Hindlimb muscle (tissue), 1 donor: ENCODE measurements around the gene LCA5L. TPM values are rescaled to one million over a fixed set of nuclear protein-coding genes. Genes with fewer than 3 reads are reported as not detected.

Source experiments
- DNase-seq: peaks from one replicate; pipeline ENCODE4 v3.0.0-alpha.2; 2013
- polyA plus RNA-seq: library from polyadenylated mRNA; unstranded; fragments of 120-200 nt; gene quantifications from one replicate; pipeline ENCODE4 v1.2.1, GENCODE V29; 2013; ENCODE audit not compliant: insufficient read length

The LCA5L gene
- 1.8 TPM for polyA plus RNA-seq

- peak; percentile 95 for DNase-seq
Measured at GRCh38 chr21:39445321-39446269, at the start of gene LCA5L. TSS of gene LCA5L (minus strand) at chr21:39445778. CDS start at chr21:39428493, 17,285 bp downstream.

DNA sequence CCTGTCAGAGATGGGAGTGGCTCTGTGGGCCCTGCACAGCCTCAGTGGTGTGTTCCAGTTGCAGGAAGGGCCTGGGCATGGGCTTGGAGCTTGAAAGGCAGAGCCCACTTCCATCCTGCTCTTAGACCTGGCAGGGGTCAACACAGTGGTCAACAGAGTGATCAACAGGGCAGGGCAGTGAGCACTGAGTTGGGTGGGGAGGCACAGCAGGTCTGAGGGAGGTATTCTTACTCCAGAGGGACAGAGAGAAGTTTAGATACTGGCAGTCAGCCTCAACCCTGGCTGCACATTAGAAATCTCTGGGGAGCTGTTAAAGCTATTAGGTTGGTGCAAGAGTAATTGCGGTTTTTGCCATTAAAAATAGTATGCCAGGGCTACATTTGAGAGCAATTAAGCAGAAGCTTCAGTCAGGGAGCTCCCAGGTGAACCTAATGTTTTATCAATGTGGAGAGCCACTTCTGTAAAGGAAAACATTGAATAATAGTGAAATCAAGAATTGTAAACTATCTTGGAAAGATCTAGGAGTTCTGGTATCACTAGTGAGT lies 43.9 kb upstream of the LCA5L start:
- DNase-seq = no peak

GRCh38 chr21:39484711-39485276 lies 39.2 kb upstream of the LCA5L start:
- peak; percentile 5 for DNase-seq

DNA sequence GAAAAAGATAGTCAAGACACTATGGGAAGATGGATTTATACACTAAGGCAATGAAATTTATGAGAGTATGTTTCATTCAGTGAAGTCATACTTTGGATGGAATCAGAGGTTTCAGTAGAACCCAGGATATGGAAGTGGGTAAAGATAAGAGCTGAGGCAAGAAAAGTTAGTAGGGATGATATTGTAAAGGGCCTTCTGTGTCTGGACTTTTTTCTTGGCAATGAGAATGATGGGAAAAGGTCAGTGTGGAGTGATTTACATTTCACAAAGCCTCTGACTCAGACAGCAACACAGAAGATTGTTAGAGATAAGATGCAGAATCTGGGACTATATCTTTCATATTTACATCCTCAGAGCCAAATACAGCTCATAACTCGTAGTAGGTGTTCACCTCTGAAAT lies 38.3 kb upstream of the LCA5L start:
- no peak for DNase-seq

GRCh38 chr21:39481886-39482285 lies 36.3 kb upstream of the LCA5L start:
- DNase-seq = no peak

- DNase-seq = no peak
Measured at GRCh38 chr21:39480271-39480670, 34.7 kb upstream of the LCA5L start.

DNA sequence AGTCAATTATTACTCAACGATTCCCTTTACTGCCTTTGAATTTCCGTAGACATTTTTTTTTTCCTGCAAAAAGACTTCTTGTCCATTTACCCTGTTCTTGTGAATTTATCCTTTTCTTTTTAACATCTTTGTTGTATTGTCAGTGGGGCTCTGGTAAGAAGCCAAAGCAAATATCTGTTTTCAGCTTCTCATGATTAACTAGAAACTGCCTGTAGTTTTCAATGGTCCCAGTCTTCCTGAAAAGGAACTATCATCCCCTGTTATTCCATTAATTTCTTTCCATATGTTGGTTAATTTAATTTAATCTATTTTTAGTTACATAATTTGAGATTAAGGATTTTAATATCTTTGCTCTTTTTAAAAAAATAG lies 34.2 kb upstream of the LCA5L start:
- DNase-seq = no peak

DNA sequence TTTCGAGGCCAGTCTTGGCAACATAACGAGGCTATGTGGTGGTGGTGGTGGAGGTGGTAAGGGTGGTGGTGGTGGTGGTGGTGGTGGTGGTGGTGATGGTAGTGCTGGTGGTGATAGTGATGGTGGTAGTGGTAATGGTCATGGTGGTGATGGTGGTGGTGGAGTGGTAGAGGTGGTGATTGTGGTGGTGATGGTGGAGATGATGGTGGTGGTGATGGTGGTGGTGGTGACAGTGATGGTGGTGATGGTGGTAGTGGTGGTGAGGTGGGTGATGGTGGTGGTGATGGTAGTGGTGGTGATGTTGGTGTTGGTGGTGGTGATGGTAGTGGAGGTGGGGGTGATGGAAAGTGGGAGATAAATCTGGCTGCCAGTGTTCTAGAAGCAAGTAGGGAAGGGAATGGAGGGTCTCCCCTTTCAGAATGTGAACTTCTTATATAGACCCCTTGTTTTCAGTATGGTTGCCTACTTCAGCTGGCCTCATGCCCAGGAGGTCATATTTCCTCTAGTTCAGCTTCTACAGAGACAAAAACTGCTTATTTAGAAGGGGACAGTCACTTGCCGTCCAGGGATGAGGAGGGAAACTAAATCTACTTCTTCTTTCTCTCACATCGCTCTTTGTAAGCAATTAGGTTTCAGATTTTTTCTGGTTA lies 33.7 kb upstream of the LCA5L start:
- no peak for DNase-seq

DNA sequence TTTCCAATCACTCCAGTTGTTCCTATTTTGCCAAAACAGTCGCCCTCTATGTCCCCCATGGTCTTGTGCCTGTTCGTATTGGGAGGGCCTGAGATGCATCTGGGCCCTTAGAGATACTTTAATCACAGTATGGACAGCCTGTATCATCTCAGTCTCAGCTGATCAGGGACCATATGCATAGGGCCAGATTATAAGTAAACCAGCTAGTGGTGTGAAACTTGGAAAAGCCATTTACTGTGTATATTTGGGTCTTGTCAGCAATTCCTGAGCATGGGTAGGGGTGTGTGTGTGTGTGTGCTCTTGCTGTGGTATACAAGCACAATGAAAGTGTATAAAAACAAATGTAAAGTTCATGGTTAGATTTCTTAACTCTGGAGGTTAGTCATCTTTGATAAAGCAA lies 29.0 kb upstream of the LCA5L start:
- no peak for DNase-seq

- no peak for DNase-seq
Measured at GRCh38 chr21:39472786-39473185, 27.2 kb upstream of the LCA5L start.

GRCh38 chr21:39471598-39471997 lies 26.0 kb upstream of the LCA5L start:
- DNase-seq = no peak

DNA sequence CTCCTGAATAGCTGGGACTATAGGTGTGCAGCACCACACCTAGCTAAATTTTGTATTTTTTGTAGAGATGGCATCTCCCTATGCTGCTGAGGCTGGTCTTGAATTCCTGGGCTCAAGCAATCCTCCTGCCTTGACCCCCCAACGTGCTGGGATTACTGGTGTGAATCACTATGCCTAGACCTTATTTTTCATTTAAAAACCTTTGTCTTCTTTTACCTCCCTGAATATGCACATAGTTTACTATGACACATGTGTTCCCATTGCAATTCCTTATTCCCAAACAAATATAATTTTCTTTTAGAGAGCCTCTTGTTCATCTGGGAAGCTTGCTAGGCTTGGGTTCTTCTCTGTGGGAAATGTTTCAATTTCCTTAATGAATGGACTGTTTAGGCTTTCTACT lies 23.0 kb upstream of the LCA5L start:
- DNase-seq = no peak

- no peak for DNase-seq
Measured at GRCh38 chr21:39467746-39468145, 22.2 kb upstream of the LCA5L start.

DNA sequence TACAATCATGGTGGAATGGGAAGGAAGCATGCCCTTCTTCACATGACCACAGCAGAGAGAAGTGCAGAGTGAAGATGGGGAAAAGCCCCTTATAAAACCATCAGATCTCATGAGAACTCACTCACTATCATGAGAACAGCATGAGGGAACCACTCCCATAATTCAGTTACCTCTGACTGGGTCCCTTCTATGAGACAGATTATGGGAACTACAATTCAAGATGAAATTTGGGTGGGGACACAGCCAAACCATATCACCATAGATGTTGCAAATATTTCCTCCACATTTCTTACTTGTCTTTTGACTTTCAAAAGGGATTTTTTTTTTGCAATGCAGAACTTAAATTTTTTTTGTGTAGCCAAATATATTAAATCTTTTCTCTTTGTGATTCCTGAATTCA lies 21.0 kb upstream of the LCA5L start:
- no peak for DNase-seq

DNA sequence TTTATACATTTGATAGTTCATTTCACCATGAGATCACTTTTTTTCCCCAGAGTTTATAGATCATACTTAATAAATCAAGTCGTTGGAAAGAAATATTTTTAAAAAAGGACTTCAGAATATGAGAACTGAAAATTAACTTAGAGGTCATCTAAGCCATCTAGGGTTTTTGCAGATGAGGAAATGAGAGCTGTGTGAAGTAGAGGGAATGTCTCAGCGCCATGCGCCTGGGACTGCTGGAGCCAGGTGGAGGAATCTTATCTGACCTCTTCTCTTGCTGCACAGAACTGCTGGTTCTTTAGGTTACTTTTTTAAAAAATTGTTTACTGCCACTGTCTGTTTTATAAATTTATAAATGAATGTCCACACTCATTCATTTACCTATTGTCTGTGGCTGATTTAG lies 17.7 kb upstream of the LCA5L start:
- no peak for DNase-seq

DNA sequence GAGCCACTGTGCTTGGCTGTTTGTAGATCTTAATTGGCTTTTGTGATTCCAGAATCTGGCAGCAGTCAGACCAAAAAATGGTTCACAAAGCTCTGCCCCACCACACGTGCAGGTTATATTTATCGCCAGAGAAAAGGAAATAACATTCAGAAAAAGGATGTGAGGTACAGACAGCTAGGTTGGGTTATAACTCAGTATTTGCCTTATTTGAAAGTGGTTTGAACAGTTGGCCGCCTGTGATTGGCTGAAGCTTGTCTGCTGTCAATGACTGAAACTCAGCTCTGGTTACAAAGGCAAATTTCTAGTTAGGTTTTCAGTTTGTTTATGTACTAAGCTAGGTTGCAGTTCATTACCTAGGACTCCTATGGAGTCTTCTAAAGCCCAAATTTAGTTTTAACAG lies 15.8 kb upstream of the LCA5L start:
- DNase-seq = no peak

- no peak for DNase-seq
Measured at GRCh38 chr21:39456665-39457064, 11.1 kb upstream of the LCA5L start.

- DNase-seq = no peak
Measured at GRCh38 chr21:39454949-39455668, 9.5 kb upstream of the LCA5L start.

DNA sequence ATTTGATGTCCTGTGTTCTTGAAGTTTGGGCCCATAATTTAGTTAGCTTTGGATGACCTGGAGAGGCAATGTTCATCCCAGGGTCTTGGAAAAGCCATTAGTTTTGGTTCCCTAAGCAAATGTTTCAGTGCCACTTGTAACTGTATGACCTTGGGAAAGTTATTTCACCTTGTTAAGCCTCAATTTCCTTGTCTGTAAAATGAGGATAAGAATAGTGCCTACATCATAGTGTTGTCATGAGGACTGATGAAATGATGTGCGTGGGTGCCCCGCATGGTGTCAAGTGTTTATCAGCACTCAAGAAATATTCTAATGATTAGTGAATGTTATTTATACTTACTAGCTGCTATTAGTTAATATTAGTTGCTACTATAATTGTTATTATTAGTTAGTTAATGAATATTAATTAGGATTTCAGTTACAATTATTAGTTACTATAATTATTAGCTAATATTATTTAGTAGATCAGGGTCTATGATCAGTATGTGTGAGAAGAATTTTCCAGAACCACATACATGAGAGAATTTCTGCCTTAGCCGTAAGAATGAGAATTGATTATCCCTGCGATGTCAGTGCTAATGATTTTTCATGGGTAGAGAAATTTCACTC lies 8.1 kb upstream of the LCA5L start:
- DNase-seq = no peak

DNA sequence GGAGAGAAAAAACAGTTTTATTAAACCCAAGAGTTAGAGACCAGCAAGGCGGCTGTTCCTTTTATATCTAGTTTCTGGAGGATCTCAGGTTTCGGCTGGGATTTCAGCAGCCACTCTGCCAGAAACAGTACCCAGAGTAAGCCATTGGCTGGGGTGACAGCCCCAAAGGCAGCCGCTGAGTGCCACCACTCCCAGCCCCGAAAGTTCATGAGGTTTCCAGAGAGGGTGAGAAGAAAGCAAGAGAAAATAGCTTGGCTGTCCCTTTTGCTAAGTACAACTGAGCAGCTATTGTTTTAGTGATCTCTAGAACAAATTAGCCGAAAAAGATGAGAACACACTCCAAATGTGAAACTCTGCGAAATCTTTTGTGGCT lies 7.4 kb upstream of the LCA5L start:
- DNase-seq = peak; percentile 25

GRCh38 chr21:39452207-39452969 lies 6.8 kb upstream of the LCA5L start:
- peak; percentile 44 for DNase-seq
